Hematopoietic multipotent progenitor cell treated with erythropoietin and hydrocortisone succinate and interleukin-3 and kit ligand, for 6 days (in vitro differentiated cells): ENCODE results near the gene PTPRZ1.

ENCODE experiments used
- DNase-seq: peaks from one replicate; pipeline ENCODE4 v3.0.0-alpha.2; 2015

PTPRZ1 gene

DNA sequence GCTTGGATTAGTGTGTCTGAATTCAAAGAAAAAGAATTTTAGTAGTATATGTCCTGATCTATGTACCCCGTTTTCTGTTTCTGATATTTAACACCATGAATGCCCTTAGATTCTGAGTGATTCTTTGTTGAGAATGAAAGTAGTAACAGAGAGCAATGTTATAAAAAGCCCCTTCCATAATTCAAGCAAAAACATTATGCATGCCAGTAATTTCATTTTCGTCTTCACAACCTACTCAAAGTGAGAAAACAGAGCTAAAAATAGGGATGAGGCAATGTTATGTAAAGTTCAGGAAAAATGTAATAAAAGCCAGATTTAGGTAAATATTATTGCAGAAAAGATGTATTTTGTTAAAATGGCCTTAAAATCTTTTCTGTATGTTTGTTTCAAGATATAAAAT, 28.1 kb downstream of the PTPRZ1 start:
- no peak for DNase-seq

DNA sequence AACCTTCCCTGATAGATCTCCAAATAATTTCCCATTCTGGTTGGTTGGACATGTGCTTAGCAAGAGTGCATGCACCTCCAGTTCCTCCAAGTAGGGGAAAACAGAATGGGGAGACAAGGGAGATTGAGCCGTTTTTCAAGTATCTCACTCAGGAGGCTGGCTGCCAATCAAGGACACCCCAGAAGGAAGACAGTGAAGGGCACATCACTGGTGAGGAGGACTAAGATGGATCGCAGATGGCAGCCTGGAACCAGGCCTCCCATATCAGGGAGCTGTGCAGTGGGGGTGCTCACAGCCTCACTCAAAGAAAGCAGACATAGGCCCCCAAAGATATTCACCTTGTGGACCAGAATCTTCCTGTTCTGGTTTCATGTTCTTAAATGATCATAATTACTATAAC, 31.2 kb downstream of the PTPRZ1 start:
- DNase-seq, result no peak

DNA sequence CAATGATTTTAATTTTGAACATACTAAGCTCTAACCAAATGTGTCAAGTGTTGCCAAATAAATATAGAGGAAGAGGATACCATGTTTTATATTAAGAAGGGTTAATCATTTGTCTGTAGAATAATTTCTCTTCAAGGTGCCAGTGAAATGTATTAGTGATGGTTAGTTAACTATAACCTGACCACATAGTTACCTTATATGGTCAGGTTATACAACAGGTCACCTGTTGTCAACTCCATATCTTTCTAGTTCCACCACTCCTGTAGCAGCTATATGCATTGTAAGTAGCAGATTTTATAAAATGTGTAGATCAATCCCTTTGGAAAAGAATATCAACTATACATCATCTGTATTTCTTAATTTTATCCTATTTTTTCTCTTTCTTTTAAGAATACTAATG, 35.1 kb downstream of the PTPRZ1 start:
- no peak for DNase-seq

DNA sequence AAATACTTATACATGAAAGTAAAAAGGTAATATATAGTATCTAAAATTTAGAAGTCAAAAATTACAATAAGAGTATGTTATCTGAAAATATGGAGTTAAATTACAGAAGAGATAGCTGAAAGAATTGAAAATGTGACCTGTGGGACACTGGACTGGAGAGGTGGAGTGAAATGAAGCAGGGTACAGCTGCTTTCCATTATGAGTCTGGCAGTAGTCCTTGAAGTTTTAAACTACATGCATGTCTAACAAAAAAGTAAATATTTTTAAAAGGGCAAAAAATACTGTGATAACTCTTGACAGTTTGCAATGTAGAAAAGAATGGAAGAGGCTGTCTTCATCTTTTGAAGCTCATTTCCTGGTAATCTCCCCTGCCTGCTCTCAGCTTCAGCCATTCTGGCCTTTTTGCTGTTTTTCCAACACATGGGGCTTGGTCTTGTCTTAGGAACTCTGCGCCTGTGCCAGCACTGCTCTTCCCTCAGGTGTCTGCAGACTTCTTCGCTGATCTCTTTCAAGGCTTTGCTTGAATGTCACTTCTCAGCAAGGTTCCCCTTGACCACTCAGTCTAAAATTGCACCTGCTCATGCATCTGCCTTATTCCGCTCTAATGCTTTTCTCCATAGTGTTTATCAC, 36.9 kb downstream of the PTPRZ1 start:
- no peak for DNase-seq

DNA sequence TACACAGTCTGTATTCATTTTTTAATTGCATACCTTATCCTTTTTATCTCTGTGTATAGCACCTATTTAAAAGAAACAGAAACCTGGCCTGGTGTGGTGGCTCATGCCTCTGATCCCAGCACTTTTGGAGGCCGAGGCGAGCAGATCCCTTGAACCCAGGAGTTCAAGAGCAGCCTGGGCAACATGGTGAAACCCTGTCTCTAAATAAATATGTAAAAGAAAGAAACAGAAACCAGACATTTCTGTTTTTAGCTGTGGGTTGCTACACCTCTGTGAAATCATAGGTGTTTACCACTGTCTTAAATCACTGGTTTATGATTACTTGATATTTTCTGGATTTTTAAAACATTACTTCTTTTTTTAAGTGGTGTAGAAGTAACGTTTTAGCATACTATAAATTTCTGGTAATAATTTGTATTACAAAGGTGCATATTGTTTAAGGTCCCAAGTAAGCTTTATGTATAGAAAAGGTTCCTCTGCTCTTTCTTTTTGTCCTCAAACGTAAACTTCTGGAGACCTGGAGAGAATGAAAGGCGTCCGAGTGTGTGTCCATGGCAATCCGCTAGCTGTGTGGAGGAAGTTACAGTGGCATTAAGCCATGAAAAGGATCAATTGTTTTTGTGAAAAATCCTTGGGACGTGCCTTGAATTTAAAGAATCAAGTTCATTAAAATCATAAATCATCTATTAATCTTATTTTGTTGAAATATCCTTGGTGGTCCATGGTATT, 41.1 kb downstream of the PTPRZ1 start:
- no peak for DNase-seq

DNA sequence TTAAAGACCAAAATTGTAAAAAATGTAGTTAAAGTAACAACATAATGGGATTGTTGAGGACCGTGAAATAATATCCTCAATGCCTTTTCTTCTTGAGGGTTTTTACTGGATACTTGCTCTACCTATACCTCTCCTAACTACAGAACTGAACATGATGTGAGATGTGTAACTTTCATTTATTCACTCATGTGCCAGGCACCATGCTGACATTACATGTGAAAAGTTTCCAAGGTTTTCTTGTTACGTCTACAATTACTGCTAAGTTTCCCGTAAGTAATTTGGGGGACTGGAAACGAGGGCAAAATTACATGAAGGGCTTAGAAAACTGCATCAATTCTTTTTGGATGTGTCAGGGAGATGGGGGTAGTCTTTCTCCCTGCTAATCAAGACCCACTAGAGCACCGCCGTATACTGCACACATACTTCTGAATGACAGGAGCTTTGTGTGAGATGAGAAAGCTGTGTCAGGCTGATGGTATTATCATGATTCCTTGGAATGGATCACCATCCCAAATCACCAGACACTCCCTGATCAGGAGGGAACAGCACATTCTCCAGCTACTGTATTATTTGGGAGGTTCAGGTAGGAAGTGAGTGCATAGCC, 41.8 kb downstream of the PTPRZ1 start:
- no peak for DNase-seq

DNA sequence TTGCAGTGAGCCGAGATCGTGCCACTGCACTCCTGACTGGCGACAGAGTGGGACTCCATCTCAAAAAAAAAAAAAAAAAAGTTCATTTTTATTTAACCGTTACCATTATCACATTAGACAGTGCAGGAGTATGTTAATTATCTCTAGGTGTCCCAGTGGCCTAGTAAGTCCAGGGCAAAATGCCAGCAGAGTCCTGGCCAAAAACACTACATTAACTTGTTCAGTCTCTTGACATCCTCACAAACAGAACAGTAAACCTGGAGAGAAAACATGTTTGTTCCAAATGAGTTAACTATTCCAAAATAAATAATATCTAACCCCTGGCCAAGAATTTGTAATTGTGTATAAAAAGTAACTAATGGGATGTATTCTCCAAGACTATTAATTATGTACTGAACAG, 43.2 kb downstream of the PTPRZ1 start:
- DNase-seq, result no peak

DNA sequence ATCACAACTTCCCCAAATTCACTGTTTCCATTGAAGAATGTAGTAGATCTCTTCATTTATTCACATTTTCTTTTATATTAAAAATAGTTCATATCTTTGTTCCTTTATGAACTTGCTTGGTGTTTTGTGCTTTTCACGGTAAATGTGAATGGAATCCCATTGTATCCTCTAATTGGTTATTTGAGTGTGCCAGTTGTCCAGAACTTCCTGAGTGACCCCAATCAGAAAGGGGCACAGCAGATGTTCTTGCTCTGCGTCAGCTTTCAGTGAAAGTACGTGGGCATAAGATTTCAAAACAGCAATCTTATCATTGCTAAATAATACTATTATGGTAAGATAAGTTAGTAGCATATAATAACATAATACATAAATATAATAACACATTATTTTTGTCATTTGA, 47.0 kb downstream of the PTPRZ1 start:
- DNase-seq, result no peak

DNA sequence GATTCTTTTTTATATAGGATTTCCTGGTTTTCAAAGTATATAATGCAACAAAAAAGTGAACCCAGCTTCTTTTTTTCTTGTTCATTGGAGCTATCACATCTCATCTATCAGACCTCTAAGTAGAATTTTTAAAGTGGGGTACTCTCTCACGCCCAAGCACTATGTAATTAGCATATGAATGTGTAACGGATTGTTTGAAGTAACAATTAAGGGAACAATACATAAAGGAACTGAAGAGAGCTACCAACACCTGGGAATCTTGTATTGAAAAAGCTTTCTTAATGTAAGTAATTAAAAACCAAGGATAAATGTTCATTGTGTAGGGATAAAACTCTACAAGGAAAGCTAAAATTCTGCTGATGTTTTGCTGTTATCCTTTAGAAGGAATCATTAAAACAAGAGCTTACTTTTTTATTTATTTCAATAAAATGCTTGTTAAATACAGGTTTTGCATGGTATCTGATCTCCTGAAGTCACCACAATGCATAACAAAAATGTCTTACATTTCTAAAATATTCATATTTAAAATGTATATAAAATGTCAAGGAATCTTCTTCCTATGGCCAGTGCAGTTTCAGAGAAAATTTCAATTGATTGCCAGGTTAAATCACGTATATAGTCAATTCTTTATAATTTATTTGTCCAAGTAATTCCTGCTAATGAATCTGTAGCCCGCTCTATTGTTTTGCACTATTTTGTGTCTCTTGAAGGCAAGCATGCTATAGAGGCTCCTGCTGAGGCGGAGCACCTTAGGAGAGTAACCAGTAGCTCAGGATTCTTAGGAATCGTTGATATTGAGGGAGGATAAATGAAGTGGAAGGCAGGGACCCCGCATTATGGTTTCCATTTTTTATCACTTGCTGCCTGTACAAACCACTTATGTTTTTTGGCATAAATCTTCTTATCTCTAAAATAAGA, 51.6 kb downstream of the PTPRZ1 start:
- DNase-seq, result no peak

DNA sequence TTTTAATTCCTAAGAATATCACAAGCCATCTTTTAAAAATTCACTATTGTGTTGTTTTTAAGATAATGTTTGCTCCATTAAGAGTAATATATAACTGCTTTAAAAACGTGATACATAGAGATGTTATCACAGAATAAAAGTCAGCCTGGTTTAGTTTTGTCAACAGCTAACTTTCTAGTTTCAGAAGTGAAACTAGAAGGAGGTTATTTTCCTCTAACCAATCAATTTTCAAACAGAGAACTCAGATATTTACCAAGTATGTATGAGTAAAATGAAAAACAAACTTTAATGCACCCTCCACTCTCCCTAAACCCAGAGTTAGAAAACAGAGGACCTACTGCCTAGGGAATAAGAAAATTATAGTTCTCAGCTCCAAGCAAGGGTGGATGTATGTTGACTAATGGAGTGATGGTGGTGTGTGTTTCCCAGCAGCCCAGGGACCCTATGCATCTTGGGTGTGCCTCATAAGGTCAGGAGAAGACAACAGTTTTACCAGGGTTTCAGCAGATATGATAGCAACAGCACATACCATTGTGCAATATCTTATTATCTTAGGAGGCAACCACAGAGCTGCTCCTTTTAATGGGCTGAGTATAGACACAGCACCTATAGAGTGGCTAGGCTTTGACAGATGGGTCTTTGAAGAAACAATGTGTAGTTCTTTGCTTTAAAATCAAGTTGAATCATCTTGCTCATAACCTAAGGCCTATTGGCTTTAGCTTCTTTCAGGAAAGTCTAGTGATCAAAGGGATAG, 58.4 kb downstream of the PTPRZ1 start:
- peak; percentile 1 for DNase-seq

DNA sequence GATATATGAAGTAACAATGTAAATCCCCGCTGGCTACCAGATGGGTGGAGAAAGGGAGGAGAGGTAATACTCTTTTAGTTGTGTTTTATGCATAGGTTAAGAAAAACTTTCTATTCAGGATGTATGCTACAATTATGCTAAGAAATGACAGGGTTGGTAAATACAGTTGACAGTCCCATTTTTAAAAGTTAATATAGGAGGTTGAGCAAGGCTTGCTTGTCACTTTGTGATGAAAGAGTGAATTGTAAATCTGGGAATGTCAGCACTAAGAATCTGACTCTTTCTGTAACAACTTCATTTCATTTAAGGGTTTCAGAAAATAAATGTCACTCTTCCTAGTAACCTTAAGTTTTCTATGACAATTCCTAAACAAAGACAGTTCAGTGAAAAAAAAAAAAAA, 59.8 kb downstream of the PTPRZ1 start:
- no peak for DNase-seq

DNA sequence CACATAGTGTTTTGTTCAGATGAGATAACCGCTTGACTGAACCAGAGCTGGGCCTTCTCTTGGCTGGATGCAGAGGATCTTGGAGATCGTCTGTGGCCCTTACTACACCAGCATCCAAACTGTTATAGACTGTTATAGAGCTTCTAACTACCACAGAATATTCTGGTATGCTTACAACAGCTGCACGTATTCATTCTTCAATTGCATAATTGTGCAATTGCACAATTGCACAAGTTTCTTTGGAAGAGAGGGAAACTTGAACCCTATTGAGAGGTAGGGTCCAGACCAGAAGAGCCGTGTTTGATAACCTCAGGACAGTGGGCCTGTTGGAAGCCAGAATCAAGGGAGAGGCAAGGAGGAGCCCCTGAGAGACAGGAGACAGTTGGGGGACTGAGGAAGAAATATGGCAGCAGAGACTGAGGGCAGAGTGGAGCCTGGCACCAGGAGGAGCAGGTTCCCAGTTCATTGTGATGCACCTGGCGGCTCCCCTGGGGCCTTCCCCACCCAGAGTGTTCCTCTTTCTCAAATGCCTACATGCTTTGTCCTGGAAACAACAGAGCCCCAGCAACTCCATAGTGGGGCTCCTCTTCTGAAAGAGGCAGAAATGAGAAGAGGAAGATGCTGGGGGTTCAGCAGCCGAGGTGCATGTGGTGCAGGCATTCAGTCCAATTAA, 64.1 kb downstream of the PTPRZ1 start:
- no peak for DNase-seq

DNA sequence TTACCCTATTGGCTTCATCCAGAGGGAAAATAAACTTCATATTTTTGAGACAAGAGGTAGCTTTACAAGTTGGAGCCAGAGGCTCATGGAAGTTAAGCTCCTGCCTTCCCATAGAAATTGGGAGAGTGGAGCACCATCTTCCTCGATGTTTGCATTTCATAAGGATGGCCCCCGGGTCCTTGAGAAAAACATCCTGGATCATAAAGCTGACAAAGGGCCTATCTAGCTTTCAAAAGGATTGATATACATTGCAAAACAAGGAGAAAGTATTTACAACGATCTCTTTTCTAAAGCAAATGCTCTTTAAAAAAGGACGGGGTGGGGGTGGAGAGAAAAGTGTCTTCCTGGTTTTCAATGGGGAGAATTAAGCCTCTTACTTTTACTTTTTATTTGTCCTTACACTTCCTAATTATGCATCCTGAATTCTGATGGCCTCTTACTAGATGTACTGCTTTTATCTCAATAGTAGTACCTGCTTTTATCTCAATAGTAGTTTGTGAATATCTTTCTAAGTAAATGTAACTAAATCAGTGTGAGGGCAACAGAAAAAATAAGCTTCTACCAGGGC, 65.6 kb downstream of the PTPRZ1 start:
- no peak for DNase-seq

DNA sequence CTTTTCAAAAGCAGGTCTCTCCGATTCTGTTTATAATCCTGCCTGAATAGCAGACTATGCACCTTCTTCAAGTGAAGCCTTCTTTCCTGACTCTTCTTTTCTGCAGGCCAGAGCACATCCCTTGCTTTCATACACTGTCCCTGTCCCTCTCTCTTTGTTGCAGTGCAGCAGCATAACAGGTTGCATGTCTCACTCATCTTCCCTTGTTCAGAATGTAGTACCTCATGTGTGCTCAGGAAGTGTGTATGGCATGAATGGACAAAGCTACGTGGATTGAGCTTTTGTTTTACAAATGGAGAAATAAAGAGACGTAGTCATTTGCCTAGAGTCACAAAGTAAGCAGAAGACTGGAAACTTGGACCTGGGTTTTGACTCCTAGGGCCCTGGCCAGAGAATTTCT, 68.0 kb downstream of the PTPRZ1 start:
- no peak for DNase-seq

DNA sequence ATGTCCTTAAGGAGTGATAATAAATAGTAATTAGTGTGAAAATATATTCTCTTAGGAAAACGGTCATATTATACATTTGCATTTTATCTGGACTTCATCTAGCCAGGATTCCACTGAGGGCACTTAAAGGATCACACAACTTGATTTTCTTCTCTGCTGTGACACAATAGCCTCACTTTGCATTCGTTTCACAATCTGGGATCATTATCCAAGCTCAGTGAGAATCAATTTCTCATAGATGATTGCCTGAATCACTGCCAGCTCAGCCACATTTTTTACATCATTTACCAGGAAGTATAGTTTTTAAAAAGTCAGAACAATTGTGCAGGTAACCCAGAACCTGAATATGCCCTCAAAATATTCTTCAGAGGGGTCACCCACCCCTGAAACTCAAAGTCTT, 68.9 kb downstream of the PTPRZ1 start:
- DNase-seq, result no peak

DNA sequence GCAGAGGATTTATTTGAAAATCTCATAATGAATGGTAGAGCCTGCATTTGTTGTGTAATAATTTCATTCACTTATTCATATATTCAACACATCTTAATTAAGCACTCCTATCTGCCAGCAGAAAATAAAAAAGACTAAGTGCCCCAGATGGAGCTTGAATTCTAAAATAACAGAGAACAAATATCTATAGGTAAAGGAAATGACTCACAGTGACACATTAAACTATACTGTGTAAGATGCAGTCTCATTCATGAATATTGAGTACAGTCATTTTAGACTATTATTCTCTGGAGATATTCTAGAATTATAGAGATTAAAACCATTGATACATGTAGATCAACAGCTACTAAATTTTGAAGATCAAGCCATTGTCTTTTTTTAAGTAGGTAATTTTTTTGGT, 72.1 kb downstream of the PTPRZ1 start:
- DNase-seq, result no peak

DNA sequence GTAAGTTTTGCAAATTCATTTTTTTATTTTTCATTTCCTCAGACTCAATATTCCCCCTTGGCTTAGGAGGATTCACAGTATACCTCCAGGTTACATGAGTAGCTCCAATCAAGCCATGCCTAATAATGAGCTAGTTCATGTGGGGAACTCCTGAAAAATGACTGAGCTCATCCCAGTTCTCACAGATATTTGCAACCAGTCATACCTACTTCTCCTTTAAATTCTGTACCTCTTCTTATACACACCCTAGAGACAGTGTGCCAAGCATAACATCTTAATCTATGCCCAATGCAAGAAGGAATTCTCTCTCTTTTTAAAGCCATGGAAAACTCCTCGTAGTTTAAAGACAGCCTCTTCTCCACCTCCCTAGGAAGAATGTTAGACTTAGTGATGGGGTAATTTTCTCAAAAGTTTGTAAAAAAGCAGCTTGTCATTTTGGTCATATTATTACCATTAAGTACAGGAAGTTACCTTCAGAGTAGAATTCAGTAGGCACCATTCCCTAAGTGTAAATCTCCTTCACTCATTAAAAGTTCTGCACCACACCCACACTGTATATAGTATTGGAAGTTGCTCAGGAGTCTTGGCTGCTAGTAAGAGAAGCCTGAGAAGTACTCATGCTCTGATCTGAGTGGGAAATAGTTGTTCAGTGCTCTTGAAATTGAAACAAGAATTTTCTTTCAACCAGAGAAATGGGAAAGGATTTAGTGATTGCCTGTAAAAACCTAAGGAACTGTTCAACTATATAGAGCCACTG, 72.7 kb downstream of the PTPRZ1 start:
- DNase-seq, result no peak

DNA sequence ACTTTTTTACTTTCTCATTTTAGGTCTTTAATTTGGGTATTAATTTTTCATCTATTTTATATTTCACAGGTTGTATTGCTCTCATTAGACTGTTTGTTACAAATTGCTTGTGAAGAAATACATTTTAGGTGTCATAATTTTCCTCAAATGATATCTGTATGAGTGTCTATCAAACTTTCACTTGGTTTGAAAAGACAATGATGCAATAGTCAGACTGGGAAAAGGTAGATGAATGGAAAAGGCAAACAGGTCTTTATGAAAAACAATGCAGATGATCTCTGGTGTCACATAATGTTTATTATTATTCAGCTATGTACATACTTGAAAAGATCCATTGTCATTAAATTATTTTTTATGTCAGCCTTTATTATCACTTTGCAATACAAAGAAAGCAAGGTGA, 80.2 kb downstream of the PTPRZ1 start:
- DNase-seq, result no peak

DNA sequence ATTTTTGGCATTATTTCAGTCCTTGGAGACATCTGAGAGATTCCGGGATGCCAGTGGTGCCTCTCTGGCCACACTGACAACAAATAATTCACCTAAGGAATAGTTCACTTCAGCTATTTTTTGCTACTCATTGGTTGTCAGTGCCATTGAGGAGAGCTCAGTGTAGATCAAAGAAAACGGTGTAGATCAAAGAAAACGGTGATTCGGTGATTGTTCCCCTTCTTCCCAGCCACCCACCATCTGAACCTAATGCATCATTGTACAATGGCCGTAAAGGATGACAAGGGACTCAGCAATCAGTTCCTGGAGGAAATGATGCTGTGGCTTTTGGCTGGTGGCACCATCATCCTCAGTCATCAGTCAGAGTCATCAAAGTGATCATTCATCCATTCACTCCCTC, 80.6 kb downstream of the PTPRZ1 start:
- DNase-seq, result no peak

DNA sequence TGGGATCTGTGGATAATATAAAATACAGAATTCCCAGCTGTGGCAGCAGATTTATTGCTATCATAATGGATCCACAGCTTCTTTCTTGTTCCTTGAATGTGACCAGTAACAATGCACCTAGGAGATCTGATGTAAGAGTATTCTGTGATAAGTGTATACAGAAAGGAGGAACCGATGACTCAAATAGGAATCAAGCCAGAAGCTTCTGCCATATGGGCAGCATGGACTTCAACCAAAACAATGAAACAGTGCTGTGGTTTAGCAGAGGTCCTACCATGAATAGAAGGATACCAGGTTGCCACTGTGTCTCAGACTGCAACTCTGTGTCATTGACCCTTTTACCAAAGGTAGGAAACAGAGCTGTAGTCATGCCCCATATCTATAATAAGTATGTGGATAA, 81.8 kb downstream of the PTPRZ1 start:
- DNase-seq, result no peak

DNA sequence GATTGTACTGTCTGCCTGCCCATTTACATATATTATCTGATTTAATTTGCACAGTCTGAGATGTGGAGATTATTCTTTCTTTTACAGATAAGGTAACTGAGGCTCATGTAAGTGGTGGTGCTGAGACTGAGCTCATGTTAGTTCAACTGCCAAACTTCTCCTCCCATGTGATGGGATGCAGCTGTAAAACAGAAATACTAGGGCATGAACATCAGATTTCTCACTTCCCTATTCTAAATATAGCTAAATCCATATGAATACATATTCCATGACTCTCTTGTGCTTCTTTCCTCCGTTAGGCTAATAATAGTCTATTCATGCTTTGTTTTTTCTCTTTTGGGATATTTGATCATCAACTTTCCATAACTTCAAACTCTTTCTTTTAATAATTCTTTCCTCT, 84.7 kb downstream of the PTPRZ1 start:
- DNase-seq, result no peak
